IMR-90 (cell line): Measurements from ENCODE around the gene GINS1. TPM values are rescaled to one million over a fixed set of nuclear protein-coding genes. Genes with fewer than 3 reads are reported as not detected.

ENCODE experiments used
- ATAC-seq: fragments of 200-7000 bp; cut with Tn5 transposase; 2 replicates; pipeline ENCODE4 v1.9.1; 2020; ENCODE audit warnings: low read depth, mild to moderate bottlenecking, moderate library complexity
- BruUV-seq: library from RNA; stranded (reverse); fragments of 400-500 nt; replicated peaks from 2 replicates; lab custom pipeline; 2021; lab: Mats Ljungman, UMichigan
- CTCF ChIA-PET: fragments of 300-600 bp; formaldehyde crosslinking; extraction: SDS; loops from one replicate; lab custom pipeline; 2021; ENCODE audit warnings: antibody characterized with exemption; lab: Yijun Ruan, JAX
- POLR2A ChIA-PET: fragments of 300-600 bp; sonication (Branson Sonifier 250); formaldehyde crosslinking; loops from one replicate; lab custom pipeline; 2022; ENCODE audit warnings: antibody characterized with exemption; ENCODE audit not compliant: unreplicated experiment; lab: Charles Lee
- DNase-seq: peaks from one replicate; pipeline ENCODE4 v3.0.0; 2013
- H2AFZ ChIP-seq: replicated peaks from 2 replicates; pipeline ENCODE3; 2013; ENCODE audit warnings: low read length, mild to moderate bottlenecking; ENCODE audit not compliant: poor library complexity
- H2AK5ac ChIP-seq: 2 replicates; pipeline ENCODE4 v1.6.1; 2013; ENCODE audit warnings: low read depth, low read length, inconsistent platforms
- H2AK9ac ChIP-seq: replicated peaks from 2 replicates; pipeline ENCODE3; 2013; ENCODE audit warnings: mild to moderate bottlenecking, low read depth, low read length, moderate library complexity; ENCODE audit not compliant: poor library complexity
- H2BK120ac ChIP-seq: 2 replicates; pipeline ENCODE4 v1.6.1; 2013; ENCODE audit warnings: low read depth, low read length, inconsistent platforms
- H2BK15ac ChIP-seq: 3 replicates; pipeline ENCODE4 v1.6.1; 2013; ENCODE audit warnings: low read depth, low read length, inconsistent platforms
- H2BK20ac ChIP-seq: 2 replicates; pipeline ENCODE4 v1.6.1; 2013; ENCODE audit warnings: low read depth, mild to moderate bottlenecking, inconsistent platforms, low read length, moderate library complexity
- H2BK5ac ChIP-seq: 2 replicates; pipeline ENCODE4 v1.6.1; 2013; ENCODE audit warnings: mild to moderate bottlenecking, low read depth, low read length, inconsistent platforms; ENCODE audit not compliant: poor library complexity, severe bottlenecking
- H3K14ac ChIP-seq: replicated peaks from 2 replicates; pipeline ENCODE4 v1.6.1; 2013; ENCODE audit warnings: low read depth, low read length, inconsistent platforms
- H3K18ac ChIP-seq: 2 replicates; pipeline ENCODE4 v1.6.1; 2013; ENCODE audit warnings: low read depth, low read length, control low read depth
- H3K23ac ChIP-seq: 2 replicates; pipeline ENCODE4 v1.6.1; 2013; ENCODE audit warnings: low read depth, low read length, inconsistent platforms
- H3K27ac ChIP-seq: 2 replicates; pipeline ENCODE4 v1.5.1; 2013; ENCODE audit warnings: mild to moderate bottlenecking, control low read depth, low read length; ENCODE audit not compliant: insufficient read depth
- H3K27me3 ChIP-seq: 2 replicates; pipeline ENCODE4 v1.6.1; 2013; ENCODE audit warnings: low read length; ENCODE audit not compliant: control insufficient read depth, insufficient read depth
- H3K36me3 ChIP-seq: 2 replicates; pipeline ENCODE4 v1.6.1; 2013; ENCODE audit warnings: low read length, mixed read lengths; ENCODE audit not compliant: control insufficient read depth, insufficient read depth
- H3K4ac ChIP-seq: 2 replicates; pipeline ENCODE4 v1.6.1; 2013; ENCODE audit warnings: low read depth, low read length, inconsistent platforms
- H3K4me1 ChIP-seq: 2 replicates; pipeline ENCODE4 v1.6.1; 2013; ENCODE audit warnings: low read length, mixed read lengths; ENCODE audit not compliant: control insufficient read depth, insufficient read depth
- H3K4me2 ChIP-seq: 2 replicates; pipeline ENCODE4 v1.6.1; 2013; ENCODE audit warnings: low read depth, mild to moderate bottlenecking, control low read depth, low read length, moderate library complexity
- H3K4me3 ChIP-seq: 2 replicates; pipeline ENCODE4 v1.5.1; 2013; ENCODE audit warnings: low read depth, mild to moderate bottlenecking, control low read depth, low read length, moderate library complexity; ENCODE audit not compliant: insufficient read depth
- H3K56ac ChIP-seq: 2 replicates; pipeline ENCODE4 v1.6.1; 2013; ENCODE audit warnings: low read length, inconsistent platforms; ENCODE audit not compliant: insufficient read depth; ENCODE audit errors: extremely low read depth
- H3K79me1 ChIP-seq, 2 experiments: 2 replicates each; pipeline ENCODE4 v1.6.1; 2013; ENCODE audit warnings: low read length in 2 of 2, inconsistent platforms in 1 of 2, low read depth in 1 of 2
- H3K9ac ChIP-seq: 2 replicates; pipeline ENCODE4 v1.6.1; 2013; ENCODE audit warnings: low read depth, low read length, control low read depth
- H3K9me1 ChIP-seq: 2 replicates; pipeline ENCODE4 v1.6.1; 2013; ENCODE audit warnings: low read length, inconsistent platforms; ENCODE audit not compliant: insufficient read depth
- H3K9me3 ChIP-seq: 2 replicates; pipeline ENCODE4 v1.6.1; 2013; ENCODE audit warnings: low read length; ENCODE audit not compliant: control insufficient read depth, insufficient read depth
- H4K20me1 ChIP-seq: 2 replicates; pipeline ENCODE4 v1.6.1; 2013; ENCODE audit warnings: low read length, inconsistent platforms; ENCODE audit not compliant: insufficient read depth
- H4K5ac ChIP-seq: 2 replicates; pipeline ENCODE4 v1.6.1; 2013; ENCODE audit warnings: mild to moderate bottlenecking, low read depth, low read length, control low read depth
- H4K8ac ChIP-seq, 2 experiments: 2 replicates each; pipeline ENCODE4 v1.6.1; 2013; ENCODE audit warnings: low read depth in 2 of 2, low read length in 2 of 2, control low read depth in 1 of 2, inconsistent platforms in 1 of 2
- H4K91ac ChIP-seq: 2 replicates; pipeline ENCODE4 v1.6.1; 2013; ENCODE audit warnings: low read depth, low read length, inconsistent platforms; ENCODE audit not compliant: insufficient read depth
- CEBPB ChIP-seq: IDR thresholded peaks from 2 replicates; pipeline ENCODE4 v1.6.1; 2012; ENCODE audit warnings: low read depth, low read length, improper control_type of control experiment
- FOS ChIP-seq: fragments of 150-350 bp; IDR thresholded peaks from 2 replicates; pipeline ENCODE4 v1.6.1; 2016; ENCODE audit warnings: low read depth, low read length
- MAFK ChIP-seq: IDR thresholded peaks from 2 replicates; pipeline ENCODE4 v1.6.1; 2012; ENCODE audit warnings: low read depth, low read length, improper control_type of control experiment
- MAZ ChIP-seq: IDR thresholded peaks from 2 replicates; pipeline ENCODE4 v1.6.1; 2012; ENCODE audit warnings: low read depth, mild to moderate bottlenecking, low read length, improper control_type of control experiment, moderate library complexity, borderline replicate concordance
- MXI1 ChIP-seq: IDR thresholded peaks from 2 replicates; pipeline ENCODE4 v1.6.1; 2012; ENCODE audit warnings: low read depth, mild to moderate bottlenecking, low read length, moderate library complexity, borderline replicate concordance
- POLR2A ChIP-seq: IDR thresholded peaks from 2 replicates; pipeline ENCODE4 v1.6.1; 2012; ENCODE audit warnings: mild to moderate bottlenecking, low read depth, low read length
- RFX5 ChIP-seq: IDR thresholded peaks from 2 replicates; pipeline ENCODE4 v1.8.0; 2012; ENCODE audit warnings: low read depth, mild to moderate bottlenecking, low read length, moderate library complexity
- SMC3 ChIP-seq: fragments of 150-350 bp; IDR thresholded peaks from 2 replicates; pipeline ENCODE4 v1.6.1; 2016; ENCODE audit warnings: low read depth, mild to moderate bottlenecking, antibody characterized with exemption, low read length, moderate library complexity
- WGBS, 2 experiments: methylation state at CpG; one replicate each; pipeline versions ENCODE4 v1.1.5 to v1.1.7; 2013; ENCODE audit warnings: missing lambda C conversion rate in 2 of 2; ENCODE audit not compliant: insufficient read length in 1 of 2; ENCODE audit errors: extremely low coverage in 2 of 2; 5-methylcytosine and 5-hydroxymethylcytosine counted together
- dilution Hi-C: fragments of 300-500 bp; cut with HindIII; formaldehyde crosslinking; loops from one replicate; pipeline ENCODE4 v1.14.3; 2018; ENCODE audit warnings: low sequenced_read_pairs; ENCODE audit not compliant: unreplicated experiment
- in situ Hi-C: fragments of 300-500 bp; cut with MboI; formaldehyde crosslinking; loops from 3 replicates; pipeline ENCODE4 v1.14.3; 2019; ENCODE audit warnings: low sequenced_read_pairs, inconsistent platforms, mixed read lengths
- intact Hi-C: fragments of 100-400 bp; cut with micrococcal nuclease; formaldehyde crosslinking; loops from 2 replicates; pipeline ENCODE4 v1.10.0; 2022
- polyA plus RNA-seq, 3 experiments: library from polyadenylated mRNA; depleted of rRNA; stranded (reverse); fragments of >200 nt; gene quantifications; 2 replicates each; pipeline ENCODE4 v1.2.3, GENCODE V29; 2012; ENCODE audit warnings: low replicate concordance in 1 of 3
- total RNA-seq: library from RNA; depleted of rRNA; stranded (reverse); fragments of >200 nt; gene quantifications from 2 replicates; pipeline ENCODE4 v1.2.3, GENCODE V29; 2012
- TF ChIP-seq, protein P1 (sequence below): fragments of 150-350 bp; IDR thresholded peaks from 2 replicates; pipeline ENCODE4 v1.6.1; 2016; ENCODE audit warnings: low read depth, mild to moderate bottlenecking, low read length, moderate library complexity, borderline replicate concordance
- TF ChIP-seq, protein P2 (sequence below): conservative IDR thresholded peaks from 2 replicates; pipeline ENCODE4 v1.5.1; 2012; ENCODE audit warnings: mild to moderate bottlenecking, low read depth, low read length, improper control_type of control experiment
- TF ChIP-seq, protein P3 (sequence below): fragments of 150-350 bp; IDR thresholded peaks from 2 replicates; pipeline ENCODE4 v1.6.1; 2017; ENCODE audit warnings: mild to moderate bottlenecking, antibody characterized with exemption, low read length, low read depth

GINS1 gene
- total and polyA plus RNA-seq, 2 of the 4 experiments (the other 2 are of a cell fraction) = 4.9 to 6.6 TPM

DNA sequence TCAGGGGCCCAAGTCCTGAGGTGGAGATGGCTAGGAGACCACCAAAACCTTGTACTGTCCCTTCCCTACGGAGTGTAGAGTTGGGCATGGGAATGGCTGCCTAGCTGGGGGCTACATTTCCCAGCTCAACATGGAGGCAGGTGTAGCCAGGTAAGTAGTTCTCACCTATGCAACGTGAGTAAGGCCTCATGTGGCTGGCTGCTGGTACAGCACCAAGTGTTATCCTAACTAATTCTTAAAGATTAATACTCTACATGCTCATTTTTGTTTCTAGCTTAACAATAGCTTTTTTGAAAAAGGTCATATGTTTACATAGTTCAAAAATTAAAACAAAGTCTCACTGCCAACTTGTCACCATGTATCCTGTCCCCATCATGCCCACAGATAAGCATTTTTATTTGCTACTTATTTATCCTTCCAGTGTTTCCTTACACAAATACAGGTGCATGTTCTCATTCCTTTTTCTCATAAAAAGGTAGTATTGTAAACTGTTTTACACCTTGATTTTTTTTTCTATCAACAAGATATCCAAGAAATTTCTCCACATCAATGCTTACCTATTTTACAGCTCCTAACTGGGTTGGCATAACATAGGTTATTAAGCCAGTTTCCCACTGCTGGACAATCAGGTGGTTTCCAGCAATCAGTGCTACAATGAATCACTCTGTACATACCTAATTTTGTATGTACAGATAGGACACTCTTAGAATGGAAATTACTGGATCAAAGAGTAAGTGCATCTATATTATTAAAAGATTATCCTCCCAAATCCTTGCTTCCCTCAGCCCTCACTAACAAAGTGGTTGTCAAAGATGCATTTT is 42.4 kb upstream of the GINS1 start:
- DNase-seq = no peak
- H3K9me1 ChIP-seq = peaks cover 6% of the 10 kb centered on the region
- peaks cover 8% of the 10 kb centered on the region; the same call in 1 of the 2 replicates for H3K9me3 ChIP-seq
- no peaks in the 10 kb centered on the region for H3K27me3 ChIP-seq
- no peak overlapping the region for H3K56ac ChIP-seq
- POLR2A ChIA-PET = no interaction called here
- H4K91ac ChIP-seq = no peak overlapping the region
- H4K20me1 ChIP-seq = no peaks in the 10 kb centered on the region; the same call in 1 of the 2 replicates
- no peak overlapping the region for H3K14ac ChIP-seq
- no peak overlapping the region for H4K8ac ChIP-seq
- no peak overlapping the region for H4K5ac ChIP-seq
- no peak overlapping the region; the same call in 1 of the 2 replicates for H3K18ac ChIP-seq
- no peak overlapping the region; the same call in 1 of the 2 replicates for H2AK5ac ChIP-seq
- H2AK9ac ChIP-seq = no peak overlapping the region
- H3K4me1 ChIP-seq = peaks cover 18% of the 10 kb centered on the region
- H3K9ac ChIP-seq = no peak overlapping the region
- H3K36me3 ChIP-seq = no peaks in the 10 kb centered on the region
- 0 out of 2 replicates have a peak overlapping the region, but pooled peaks have one; percentile 15 for H3K4ac ChIP-seq
- H2BK15ac ChIP-seq = no peak overlapping the region
- H2BK20ac ChIP-seq = no peak overlapping the region
- no peak overlapping the region for H3K4me2 ChIP-seq
- intact Hi-C loops = no loop called here
- no peak overlapping the region for H2AFZ ChIP-seq
- BruUV-seq = no TSS peak
- no peak overlapping the region for H2BK5ac ChIP-seq
- in situ Hi-C loops = loop anchor here (5.0 kb wide), 1 partner anchor 38 kb away; no protein-coding TSS in a partner anchor
- no peak overlapping the region for H3K27ac ChIP-seq
- dilution Hi-C loops = no loop called here
- TF ChIP-seq, protein P1, sequence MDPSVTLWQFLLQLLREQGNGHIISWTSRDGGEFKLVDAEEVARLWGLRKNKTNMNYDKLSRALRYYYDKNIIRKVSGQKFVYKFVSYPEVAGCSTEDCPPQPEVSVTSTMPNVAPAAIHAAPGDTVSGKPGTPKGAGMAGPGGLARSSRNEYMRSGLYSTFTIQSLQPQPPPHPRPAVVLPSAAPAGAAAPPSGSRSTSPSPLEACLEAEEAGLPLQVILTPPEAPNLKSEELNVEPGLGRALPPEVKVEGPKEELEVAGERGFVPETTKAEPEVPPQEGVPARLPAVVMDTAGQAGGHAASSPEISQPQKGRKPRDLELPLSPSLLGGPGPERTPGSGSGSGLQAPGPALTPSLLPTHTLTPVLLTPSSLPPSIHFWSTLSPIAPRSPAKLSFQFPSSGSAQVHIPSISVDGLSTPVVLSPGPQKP = no peak
- TF ChIP-seq, protein P2, sequence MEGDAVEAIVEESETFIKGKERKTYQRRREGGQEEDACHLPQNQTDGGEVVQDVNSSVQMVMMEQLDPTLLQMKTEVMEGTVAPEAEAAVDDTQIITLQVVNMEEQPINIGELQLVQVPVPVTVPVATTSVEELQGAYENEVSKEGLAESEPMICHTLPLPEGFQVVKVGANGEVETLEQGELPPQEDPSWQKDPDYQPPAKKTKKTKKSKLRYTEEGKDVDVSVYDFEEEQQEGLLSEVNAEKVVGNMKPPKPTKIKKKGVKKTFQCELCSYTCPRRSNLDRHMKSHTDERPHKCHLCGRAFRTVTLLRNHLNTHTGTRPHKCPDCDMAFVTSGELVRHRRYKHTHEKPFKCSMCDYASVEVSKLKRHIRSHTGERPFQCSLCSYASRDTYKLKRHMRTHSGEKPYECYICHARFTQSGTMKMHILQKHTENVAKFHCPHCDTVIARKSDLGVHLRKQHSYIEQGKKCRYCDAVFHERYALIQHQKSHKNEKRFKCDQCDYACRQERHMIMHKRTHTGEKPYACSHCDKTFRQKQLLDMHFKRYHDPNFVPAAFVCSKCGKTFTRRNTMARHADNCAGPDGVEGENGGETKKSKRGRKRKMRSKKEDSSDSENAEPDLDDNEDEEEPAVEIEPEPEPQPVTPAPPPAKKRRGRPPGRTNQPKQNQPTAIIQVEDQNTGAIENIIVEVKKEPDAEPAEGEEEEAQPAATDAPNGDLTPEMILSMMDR = no peak
- TF ChIP-seq MAFK (no peak), RFX5 (no peak), CEBPB (no peak), SMC3 (no peak), MAZ (no peak), POLR2A (no peak), MXI1 (no peak), FOS (no peak)
- TF ChIP-seq, protein P3, sequence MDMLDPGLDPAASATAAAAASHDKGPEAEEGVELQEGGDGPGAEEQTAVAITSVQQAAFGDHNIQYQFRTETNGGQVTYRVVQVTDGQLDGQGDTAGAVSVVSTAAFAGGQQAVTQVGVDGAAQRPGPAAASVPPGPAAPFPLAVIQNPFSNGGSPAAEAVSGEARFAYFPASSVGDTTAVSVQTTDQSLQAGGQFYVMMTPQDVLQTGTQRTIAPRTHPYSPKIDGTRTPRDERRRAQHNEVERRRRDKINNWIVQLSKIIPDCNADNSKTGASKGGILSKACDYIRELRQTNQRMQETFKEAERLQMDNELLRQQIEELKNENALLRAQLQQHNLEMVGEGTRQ = no peak
- no peak overlapping the region for H3K23ac ChIP-seq
- ATAC-seq = no peak
- H3K79me1 ChIP-seq = peaks cover 27 to 66% of the 10 kb centered on the region in 2 experiments
- H3K4me3 ChIP-seq = no peak overlapping the region
- H2BK120ac ChIP-seq = no peak overlapping the region
- no CpG with 5 or more reads among the region's 2 CpGs for WGBS, 2 experiments
- CTCF ChIA-PET = interaction anchor here (0.7 to 1.5 kb wide), 3 partner anchors 9 to 63 kb away, joined by 3 read pairs; no protein-coding TSS in a partner anchor
